Activated CD4-positive, alpha-beta T cell treated with anti-CD3 and anti-CD28 coated beads, Interleukin-10, Interleukin-2, amounts not matched to agents 100 ng/mL and 50 ng/mL, durations not matched to agents 16 hours and 8 hours (primary cell): ENCODE results near the gene COPG2.
"Not testable (repeated sequence)": the region's sequence is repeated elsewhere in the genome, so short reads cannot be mapped to it uniquely, and the experiment has no call there.

Experiments used
- DNase-seq: peaks from one replicate; pipeline ENCODE4 v3.0.0-alpha.2; 2020

COPG2 gene

GRCh38 chr7:130668258-130669084, at the start of gene COPG2:
COPG2 (minus strand) TSS chr7:130668748; CDS start chr7:130668668, 80 bp downstream.
- DNase-seq: peak; percentile 88

- DNase-seq: no peak
Measured at GRCh38 chr7:130712416-130712815, 43.9 kb upstream of the COPG2 start.

- DNase-seq: no peak
Measured at GRCh38 chr7:130708766-130709165, 40.2 kb upstream of the COPG2 start.

- no peak for DNase-seq
Measured at GRCh38 chr7:130708001-130708400, 39.5 kb upstream of the COPG2 start.

- no peak for DNase-seq
Measured at GRCh38 chr7:130703851-130704250, 35.3 kb upstream of the COPG2 start.

- DNase-seq: no peak
Measured at GRCh38 chr7:130701650-130702049, 33.1 kb upstream of the COPG2 start.

- DNase-seq: no peak
Measured at GRCh38 chr7:130700760-130701159, 32.2 kb upstream of the COPG2 start.

- DNase-seq: no peak
Measured at GRCh38 chr7:130699686-130700085, 31.1 kb upstream of the COPG2 start.

GRCh38 chr7:130697820-130698219, 29.3 kb upstream of the COPG2 start:
- DNase-seq: no peak

GRCh38 chr7:130695840-130696239, 27.3 kb upstream of the COPG2 start:
- DNase-seq: peak; percentile 5

- DNase-seq: not testable (repeated sequence)
Measured at GRCh38 chr7:130692396-130692795, 23.8 kb upstream of the COPG2 start.

GRCh38 chr7:130689683-130690082, 21.1 kb upstream of the COPG2 start:
- DNase-seq: no peak

- DNase-seq: no peak
Measured at GRCh38 chr7:130683026-130683425, 14.5 kb upstream of the COPG2 start.

GRCh38 chr7:130674456-130674855, 5.9 kb upstream of the COPG2 start:
- DNase-seq: no peak

- DNase-seq: no peak
Measured at GRCh38 chr7:130673066-130673465, 4.5 kb upstream of the COPG2 start.

GRCh38 chr7:130672146-130672545, 3.6 kb upstream of the COPG2 start:
- DNase-seq: no peak

GRCh38 chr7:130669085-130669700, 645 bp upstream of the COPG2 start:
- no peak for DNase-seq

GRCh38 chr7:130667593-130668257, 823 bp downstream of the COPG2 start:
- no peak for DNase-seq

- DNase-seq: no peak
Measured at GRCh38 chr7:130662426-130662825, 6.1 kb downstream of the COPG2 start.

GRCh38 chr7:130655286-130655685, 13.3 kb downstream of the COPG2 start:
- no peak for DNase-seq

GRCh38 chr7:130654850-130655249, 13.7 kb downstream of the COPG2 start:
- no peak for DNase-seq

GRCh38 chr7:130650611-130651120, 17.9 kb downstream of the COPG2 start:
- no peak for DNase-seq

GRCh38 chr7:130649004-130649790, 19.4 kb downstream of the COPG2 start:
- DNase-seq: peak; percentile 87
